22Rv1 (cell line): ENCODE data around the gene SUPT3H.

ENCODE experiments used
- ZFX ChIP-seq: fragments of 450-650 bp; IDR thresholded peaks from 2 replicates; pipeline ENCODE4 v1.6.1; 2017; ENCODE audit warnings: antibody characterized with exemption, borderline replicate concordance
- TF ChIP-seq, protein P1 (sequence below): fragments of 450-650 bp; IDR thresholded peaks from 2 replicates; pipeline ENCODE4 v1.5.1; 2017; ENCODE audit warnings: mild to moderate bottlenecking

DNA sequence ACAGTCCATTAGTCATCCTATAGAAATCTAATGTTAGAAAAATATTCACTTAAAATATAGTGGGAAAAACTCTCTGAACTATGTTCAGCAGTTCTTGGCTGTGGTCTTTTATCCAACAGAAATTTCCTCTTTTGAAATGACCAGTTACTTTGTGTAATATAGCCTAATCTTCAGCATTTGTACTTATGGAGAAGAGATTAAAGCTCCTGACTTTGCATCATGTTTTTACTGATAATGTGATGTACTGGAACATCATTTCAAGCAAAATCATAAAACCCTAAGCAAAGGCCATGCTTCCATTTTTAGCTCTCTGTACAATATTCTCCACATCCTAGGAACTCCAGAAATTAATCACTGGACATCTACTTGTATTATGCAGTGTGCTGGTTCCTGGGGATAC, 480.4 kb downstream of the SUPT3H start:
- TF ChIP-seq, protein P1, sequence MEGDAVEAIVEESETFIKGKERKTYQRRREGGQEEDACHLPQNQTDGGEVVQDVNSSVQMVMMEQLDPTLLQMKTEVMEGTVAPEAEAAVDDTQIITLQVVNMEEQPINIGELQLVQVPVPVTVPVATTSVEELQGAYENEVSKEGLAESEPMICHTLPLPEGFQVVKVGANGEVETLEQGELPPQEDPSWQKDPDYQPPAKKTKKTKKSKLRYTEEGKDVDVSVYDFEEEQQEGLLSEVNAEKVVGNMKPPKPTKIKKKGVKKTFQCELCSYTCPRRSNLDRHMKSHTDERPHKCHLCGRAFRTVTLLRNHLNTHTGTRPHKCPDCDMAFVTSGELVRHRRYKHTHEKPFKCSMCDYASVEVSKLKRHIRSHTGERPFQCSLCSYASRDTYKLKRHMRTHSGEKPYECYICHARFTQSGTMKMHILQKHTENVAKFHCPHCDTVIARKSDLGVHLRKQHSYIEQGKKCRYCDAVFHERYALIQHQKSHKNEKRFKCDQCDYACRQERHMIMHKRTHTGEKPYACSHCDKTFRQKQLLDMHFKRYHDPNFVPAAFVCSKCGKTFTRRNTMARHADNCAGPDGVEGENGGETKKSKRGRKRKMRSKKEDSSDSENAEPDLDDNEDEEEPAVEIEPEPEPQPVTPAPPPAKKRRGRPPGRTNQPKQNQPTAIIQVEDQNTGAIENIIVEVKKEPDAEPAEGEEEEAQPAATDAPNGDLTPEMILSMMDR: no peak
- TF ChIP-seq ZFX: no peak
